ENCODE data around the gene ZHX3. TPM values are rescaled to one million over a fixed set of nuclear protein-coding genes. Genes with fewer than 3 reads are reported as not detected.

ZHX3 gene
- total RNA-seq, 1 donor from 2014 or later: 34.6 TPM

DNA sequence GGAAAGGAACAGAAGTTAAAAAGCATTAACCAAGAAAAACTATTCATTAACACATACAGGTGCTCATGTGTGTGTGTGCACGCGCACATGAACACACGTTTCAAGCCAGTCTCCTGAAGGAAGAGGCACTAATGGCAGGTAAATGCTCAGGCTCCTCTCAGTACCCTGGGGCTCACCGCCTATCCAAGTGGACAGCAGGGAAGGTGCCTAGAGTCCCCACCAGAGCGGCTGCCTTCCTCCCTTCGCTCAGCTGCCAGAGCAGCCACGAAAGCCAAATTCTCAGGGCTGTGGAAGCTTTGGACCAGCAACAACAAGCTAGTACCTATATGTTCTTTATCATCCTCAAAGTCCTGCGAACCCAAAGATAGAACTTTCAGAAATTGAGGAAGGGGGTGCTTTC is 137.6 kb downstream of the ZHX3 start:
- H3K9me3 ChIP-seq (replicated peaks): no peaks in the 10 kb centered on the region
- intact Hi-C loops (cut with micrococcal nuclease): loop anchor here (5.0 kb wide), 1 partner anchor 52 kb away; no protein-coding TSS in a partner anchor
- no peak overlapping the region for H3K4me3 ChIP-seq
- peaks cover 24% of the 10 kb centered on the region for H3K36me3 ChIP-seq
- TF ChIP-seq, protein P1, sequence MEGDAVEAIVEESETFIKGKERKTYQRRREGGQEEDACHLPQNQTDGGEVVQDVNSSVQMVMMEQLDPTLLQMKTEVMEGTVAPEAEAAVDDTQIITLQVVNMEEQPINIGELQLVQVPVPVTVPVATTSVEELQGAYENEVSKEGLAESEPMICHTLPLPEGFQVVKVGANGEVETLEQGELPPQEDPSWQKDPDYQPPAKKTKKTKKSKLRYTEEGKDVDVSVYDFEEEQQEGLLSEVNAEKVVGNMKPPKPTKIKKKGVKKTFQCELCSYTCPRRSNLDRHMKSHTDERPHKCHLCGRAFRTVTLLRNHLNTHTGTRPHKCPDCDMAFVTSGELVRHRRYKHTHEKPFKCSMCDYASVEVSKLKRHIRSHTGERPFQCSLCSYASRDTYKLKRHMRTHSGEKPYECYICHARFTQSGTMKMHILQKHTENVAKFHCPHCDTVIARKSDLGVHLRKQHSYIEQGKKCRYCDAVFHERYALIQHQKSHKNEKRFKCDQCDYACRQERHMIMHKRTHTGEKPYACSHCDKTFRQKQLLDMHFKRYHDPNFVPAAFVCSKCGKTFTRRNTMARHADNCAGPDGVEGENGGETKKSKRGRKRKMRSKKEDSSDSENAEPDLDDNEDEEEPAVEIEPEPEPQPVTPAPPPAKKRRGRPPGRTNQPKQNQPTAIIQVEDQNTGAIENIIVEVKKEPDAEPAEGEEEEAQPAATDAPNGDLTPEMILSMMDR (IDR thresholded peaks at IDR 0.05; ENCODE audit: borderline replicate concordance): no peak
- no peaks in the 10 kb centered on the region for H3K27me3 ChIP-seq (ENCODE audit: low read depth)
- H3K4me1 ChIP-seq: peaks cover 60% of the 10 kb centered on the region
- DNase-seq: no peak
- peak overlapping the region; percentile 89 for H3K27ac ChIP-seq (replicated peaks)

DNA sequence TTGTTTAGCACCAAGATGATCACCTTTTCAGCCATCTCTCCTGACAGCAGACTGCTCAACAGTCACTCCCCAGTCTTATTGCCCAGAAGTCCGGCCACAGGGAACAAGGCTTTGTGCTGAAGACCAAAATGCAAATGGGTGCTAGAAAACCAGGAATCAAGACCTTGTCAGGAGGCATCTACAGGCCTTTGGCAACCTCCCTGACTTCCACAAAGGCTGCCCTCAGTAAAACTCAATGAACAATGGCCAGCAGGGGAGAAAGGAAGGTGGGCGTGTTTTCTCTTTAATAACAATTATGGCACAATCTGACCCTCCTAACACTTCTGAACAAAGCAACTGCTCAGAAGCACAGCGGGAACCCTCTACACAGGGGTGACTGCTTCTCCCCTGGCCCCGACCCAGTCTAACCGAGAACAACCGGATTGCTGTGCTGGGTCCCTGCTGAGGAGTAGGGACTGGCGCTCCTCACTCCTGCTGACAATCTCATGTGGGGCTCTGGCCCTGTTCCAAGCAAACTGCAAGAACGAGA is 138.6 kb downstream of the ZHX3 start:
- intact Hi-C loops (cut with micrococcal nuclease): loop anchor here (5.0 kb wide), 1 partner anchor 53 kb away; no protein-coding TSS in a partner anchor
- no peaks in the 10 kb centered on the region for H3K9me3 ChIP-seq (replicated peaks)
- H3K36me3 ChIP-seq: peaks cover 28% of the 10 kb centered on the region
- H3K27me3 ChIP-seq (ENCODE audit: low read depth): no peaks in the 10 kb centered on the region
- H3K4me1 ChIP-seq: peaks cover 70% of the 10 kb centered on the region
- peak; percentile 54 for DNase-seq
- H3K4me3 ChIP-seq: no peak overlapping the region
- H3K27ac ChIP-seq (replicated peaks): peak overlapping the region; percentile 89
- TF ChIP-seq, protein P1 (IDR thresholded peaks at IDR 0.05; ENCODE audit: borderline replicate concordance): peak; percentile 36

- DNase-seq: no peak
- TF ChIP-seq, protein P1 (IDR thresholded peaks at IDR 0.05; ENCODE audit: borderline replicate concordance): no peak
- intact Hi-C loops (cut with micrococcal nuclease): loop anchor here (5.0 kb wide), 1 partner anchor 54 kb away; no protein-coding TSS in a partner anchor
- Histone ChIP-seq H3K36me3 (peaks cover 28% of the 10 kb centered on the region), H3K9me3 (replicated peaks) (no peaks in the 10 kb centered on the region), H3K4me3 (no peak overlapping the region), H3K27me3 (ENCODE audit: low read depth) (no peaks in the 10 kb centered on the region), H3K27ac (replicated peaks) (peak overlapping the region; percentile 89), H3K4me1 (peaks cover 75% of the 10 kb centered on the region)
Observed at GRCh38 chr20:41178495-41178894, 139.0 kb downstream of the ZHX3 start.

DNA sequence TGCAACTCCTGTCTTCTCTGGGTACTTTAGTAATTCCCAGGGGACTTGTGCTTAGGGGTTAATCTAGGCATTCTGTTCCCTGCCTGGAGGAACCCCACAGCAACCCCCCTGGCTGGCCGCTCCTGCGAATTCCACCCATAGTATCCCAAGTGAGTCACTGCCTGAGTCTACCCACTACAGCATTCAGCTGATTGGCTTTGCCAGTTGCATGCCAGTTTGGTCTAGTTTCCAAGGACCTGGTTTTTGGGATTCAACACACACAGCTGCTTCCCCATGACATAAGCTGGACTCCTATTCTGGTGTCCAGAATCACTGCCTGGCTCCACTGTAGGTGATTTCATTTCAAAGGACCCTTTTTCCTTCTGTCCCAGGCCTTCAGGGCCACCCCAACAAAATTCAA is 139.9 kb downstream of the ZHX3 start:
- peaks cover 23% of the 10 kb centered on the region for H3K36me3 ChIP-seq
- DNase-seq: no peak

GRCh38 chr20:41176711-41177552 is 140.6 kb downstream of the ZHX3 start:
- H3K9me3 ChIP-seq (replicated peaks): no peaks in the 10 kb centered on the region
- no peak overlapping the region for H3K4me3 ChIP-seq
- TF ChIP-seq, protein P1 (IDR thresholded peaks at IDR 0.05; ENCODE audit: borderline replicate concordance): no peak
- peaks cover 91% of the 10 kb centered on the region for H3K4me1 ChIP-seq
- peak overlapping the region; percentile 89 for H3K27ac ChIP-seq (replicated peaks)
- intact Hi-C loops (cut with micrococcal nuclease): loop anchor here (5.0 kb wide), 1 partner anchor 55 kb away; no protein-coding TSS in a partner anchor
- H3K36me3 ChIP-seq: peaks cover 24% of the 10 kb centered on the region
- H3K27me3 ChIP-seq (ENCODE audit: low read depth): no peaks in the 10 kb centered on the region
- DNase-seq: no peak

More for the DNA sequence above, 139.9 kb downstream of the ZHX3 start:
- TF ChIP-seq, protein P1 (IDR thresholded peaks at IDR 0.05; ENCODE audit: borderline replicate concordance): no peak
- no peak overlapping the region for H3K4me3 ChIP-seq
- peak overlapping the region; percentile 89 for H3K27ac ChIP-seq (replicated peaks)
- intact Hi-C loops (cut with micrococcal nuclease): loop anchor here (5.0 kb wide), 1 partner anchor 55 kb away; no protein-coding TSS in a partner anchor
- peaks cover 84% of the 10 kb centered on the region for H3K4me1 ChIP-seq
- no peaks in the 10 kb centered on the region for H3K27me3 ChIP-seq (ENCODE audit: low read depth)
- no peaks in the 10 kb centered on the region for H3K9me3 ChIP-seq (replicated peaks)

Data from left ventricle myocardium inferior (tissue), 1 donor.